ENCODE measurements around the gene GPER1. TPM values are rescaled to one million over a fixed set of nuclear protein-coding genes. Genes with fewer than 3 reads are reported as not detected.
"Not testable (repeated sequence)": the region's sequence is repeated elsewhere in the genome, so short reads cannot be mapped to it uniquely, and the experiment has no call there.

GPER1 gene
- total and polyA plus RNA-seq, 4 donors = 3.3 to 12.2 (median 10.1) TPM

- H3K27ac ChIP-seq (ENCODE audit: low read depth, low read length) = no peak overlapping the region
These were observed 49.7 kb downstream of the GPER1 start for GRCh38 chr7:1137517-1138167.

GRCh38 chr7:1140476-1141104 lies 52.7 kb downstream of the GPER1 start:
- Histone ChIP-seq H3K9me3 (ENCODE audit: control insufficient read depth, insufficient read depth, low read length) (no peaks in the 10 kb centered on the region), H3K4me1 (ENCODE audit: control insufficient read depth, insufficient read depth, low read length) (peaks cover 22% of the 10 kb centered on the region), H3K27ac (ENCODE audit: low read depth, low read length) (no peak overlapping the region), H3K4me3 (ENCODE audit: low read depth, low read length) (no peak overlapping the region), H3K27me3 (ENCODE audit: control insufficient read depth, insufficient read depth, low read length) (no peaks in the 10 kb centered on the region), H3K36me3 (ENCODE audit: control insufficient read depth, insufficient read depth, low read length) (peaks cover 8% of the 10 kb centered on the region)
- DNase-seq (ENCODE audit: low read depth in 4 of 6, low spot score in 6 of 6) = no peak
- 89% methylated on average over 3 of the region's 4 CpGs for WGBS (ENCODE audit: insufficient coverage)

More at GRCh38 chr7:1137517-1138167, 49.7 kb downstream of the GPER1 start:
- Histone ChIP-seq H3K4me1 (ENCODE audit: control insufficient read depth, insufficient read depth, low read length) (peaks cover 17% of the 10 kb centered on the region), H3K4me3 (ENCODE audit: low read depth, low read length) (peak overlapping the region; percentile 88), H3K9me3 (ENCODE audit: control insufficient read depth, insufficient read depth, low read length) (no peaks in the 10 kb centered on the region), H3K36me3 (ENCODE audit: control insufficient read depth, insufficient read depth, low read length) (no peaks in the 10 kb centered on the region), H3K27me3 (ENCODE audit: control insufficient read depth, insufficient read depth, low read length) (no peaks in the 10 kb centered on the region)
- 7% methylated on average over 49 of the region's 51 CpGs for WGBS (ENCODE audit: insufficient coverage)
- no peak for DNase-seq (ENCODE audit: low read depth in 4 of 6, low spot score in 6 of 6)

- WGBS (ENCODE audit: insufficient coverage) = 82% methylated on average over 3 of the region's 6 CpGs
- Histone ChIP-seq H3K27ac (ENCODE audit: low read depth, low read length) (no peak overlapping the region), H3K36me3 (ENCODE audit: control insufficient read depth, insufficient read depth, low read length) (peaks cover 8% of the 10 kb centered on the region), H3K27me3 (ENCODE audit: control insufficient read depth, insufficient read depth, low read length) (no peaks in the 10 kb centered on the region), H3K9me3 (ENCODE audit: control insufficient read depth, insufficient read depth, low read length) (no peaks in the 10 kb centered on the region), H3K4me1 (ENCODE audit: control insufficient read depth, insufficient read depth, low read length) (peaks cover 22% of the 10 kb centered on the region), H3K4me3 (ENCODE audit: low read depth, low read length) (no peak overlapping the region)
- no peak for DNase-seq (ENCODE audit: low read depth in 4 of 6, low spot score in 6 of 6)
These were observed 53.7 kb downstream of the GPER1 start for GRCh38 chr7:1141651-1142050.

GRCh38 chr7:1142051-1142635 lies 54.2 kb downstream of the GPER1 start:
- Histone ChIP-seq H3K9me3 (ENCODE audit: control insufficient read depth, insufficient read depth, low read length) (no peaks in the 10 kb centered on the region), H3K4me1 (ENCODE audit: control insufficient read depth, insufficient read depth, low read length) (peaks cover 18% of the 10 kb centered on the region), H3K27ac (ENCODE audit: low read depth, low read length) (no peak overlapping the region), H3K4me3 (ENCODE audit: low read depth, low read length) (no peak overlapping the region), H3K27me3 (ENCODE audit: control insufficient read depth, insufficient read depth, low read length) (no peaks in the 10 kb centered on the region), H3K36me3 (ENCODE audit: control insufficient read depth, insufficient read depth, low read length) (peaks cover 8% of the 10 kb centered on the region)
- 78% methylated on average over 11 of the region's 14 CpGs for WGBS (ENCODE audit: insufficient coverage)
- no peak for DNase-seq (ENCODE audit: low read depth in 4 of 6, low spot score in 6 of 6)

- DNase-seq (ENCODE audit: low read depth in 4 of 6, low spot score in 6 of 6); H3K9me3 ChIP-seq (ENCODE audit: control insufficient read depth, insufficient read depth, low read length); H3K27me3 ChIP-seq (ENCODE audit: control insufficient read depth, insufficient read depth, low read length); H3K4me3 ChIP-seq (ENCODE audit: low read depth, low read length); H3K27ac ChIP-seq (ENCODE audit: low read depth, low read length); H3K36me3 ChIP-seq (ENCODE audit: control insufficient read depth, insufficient read depth, low read length): not testable (repeated sequence)
- peaks cover 11% of the 10 kb centered on the region for H3K4me1 ChIP-seq (ENCODE audit: control insufficient read depth, insufficient read depth, low read length)
- WGBS (ENCODE audit: insufficient coverage) = 83% methylated on average over 1 of the region's 5 CpGs
These were observed 55.1 kb downstream of the GPER1 start for GRCh38 chr7:1143031-1143430.

Other genes with a start within 250 kb of the GPER1 start
- 10 to 100 TPM; 17.7 to 23.1 TPM for gene GET4, start 211.6 kb upstream of the GPER1 start, total RNA-seq
- gene GET4, start 211.6 kb upstream of the GPER1 start, polyA plus RNA-seq (ENCODE audit: insufficient read length in 2 of 2) = 10 to 100 TPM; 43.3 to 54.3 TPM
- gene ADAP1, start 133.4 kb upstream of the GPER1 start, total RNA-seq = 10 to 100 TPM; 30.8 to 65.6 TPM
- gene ADAP1, start 133.4 kb upstream of the GPER1 start, polyA plus RNA-seq (ENCODE audit: insufficient read length in 2 of 2) = 100 to 1,000 TPM in 1 of 2 donors, 10 to 100 TPM in 1; 92.4 to 116 TPM
- 10 to 100 TPM; 11.7 to 15.3 TPM for gene COX19, start 112.6 kb upstream of the GPER1 start, total RNA-seq
- gene COX19, start 112.6 kb upstream of the GPER1 start, polyA plus RNA-seq (ENCODE audit: insufficient read length in 2 of 2) = 10 to 100 TPM; 19.0 to 19.6 TPM
- gene CYP2W1, start 104.9 kb upstream of the GPER1 start, total RNA-seq = 1 to 10 TPM; 1.4 to 1.8 TPM
- gene CYP2W1, start 104.9 kb upstream of the GPER1 start, polyA plus RNA-seq (ENCODE audit: insufficient read length in 2 of 2) = under 1 TPM; 0.44 to 0.71 TPM
- gene GPR146, start 43.6 kb upstream of the GPER1 start, total RNA-seq = 1 to 10 TPM; 3.9 to 6.4 TPM
- gene GPR146, start 43.6 kb upstream of the GPER1 start, polyA plus RNA-seq (ENCODE audit: insufficient read length in 2 of 2) = 1 to 10 TPM; 3.2 to 4.0 TPM
- gene ZFAND2A, start 72.1 kb downstream of the GPER1 start, total RNA-seq = 10 to 100 TPM; 29.8 to 29.9 TPM
- gene ZFAND2A, start 72.1 kb downstream of the GPER1 start, polyA plus RNA-seq (ENCODE audit: insufficient read length in 2 of 2) = 10 to 100 TPM; 57.3 to 58.0 TPM
- gene UNCX, start 144.8 kb downstream of the GPER1 start, total RNA-seq = 1 to 10 TPM in 1 of 2 donors, under 1 TPM in 1; 0.69 to 1.8 TPM
- 1 to 10 TPM; 3.7 to 3.9 TPM for gene UNCX, start 144.8 kb downstream of the GPER1 start, polyA plus RNA-seq (ENCODE audit: insufficient read length in 2 of 2)

All from spinal cord (tissue), 10 donors.